GM21367 (cell line): ENCODE measurements around the gene THRA.
A peak's percentile ranks its signal among the peaks of the same experiment; 100 is the strongest.

ENCODE experiments used
- ATAC-seq: cut with Tn5 transposase; IDR thresholded peaks from one replicate; pipeline ENCODE4 v1.9.1; 2021; ENCODE audit not compliant: unreplicated experiment

Gene THRA

DNA sequence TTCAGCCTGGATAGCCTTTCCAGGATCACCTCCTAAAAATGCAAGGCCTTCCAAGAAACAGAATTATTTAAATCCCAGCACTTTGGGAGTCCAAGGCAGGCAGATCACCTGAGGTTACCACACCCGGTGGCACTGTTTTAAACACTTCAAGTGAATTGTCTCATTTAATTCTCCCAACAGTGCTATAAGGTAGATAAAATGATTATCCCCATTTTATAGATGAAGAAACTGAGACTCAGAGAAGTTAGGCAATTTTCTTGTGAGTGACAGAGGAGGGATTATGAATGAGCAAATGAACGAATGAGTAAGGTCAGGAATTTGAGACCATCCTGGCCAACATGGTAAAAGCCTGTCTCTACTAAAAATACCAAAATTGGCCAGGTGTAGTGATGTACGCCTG lies 16.8 kb downstream of the THRA start:
- no peak for ATAC-seq

DNA sequence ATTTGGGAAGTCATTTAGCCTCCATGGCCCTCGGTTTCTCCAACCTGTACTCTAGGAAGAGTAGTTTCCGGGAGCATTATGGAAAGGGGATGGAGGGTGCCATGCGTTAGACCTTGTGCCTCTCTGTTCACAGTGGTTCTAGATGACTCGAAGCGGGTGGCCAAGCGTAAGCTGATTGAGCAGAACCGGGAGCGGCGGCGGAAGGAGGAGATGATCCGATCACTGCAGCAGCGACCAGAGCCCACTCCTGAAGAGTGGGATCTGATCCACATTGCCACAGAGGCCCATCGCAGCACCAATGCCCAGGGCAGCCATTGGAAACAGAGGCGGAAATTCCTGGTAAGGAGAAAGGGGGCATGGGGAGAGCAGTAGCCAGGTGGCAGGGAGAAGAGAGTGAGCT lies 21.7 kb downstream of the THRA start:
- ATAC-seq, result no peak

DNA sequence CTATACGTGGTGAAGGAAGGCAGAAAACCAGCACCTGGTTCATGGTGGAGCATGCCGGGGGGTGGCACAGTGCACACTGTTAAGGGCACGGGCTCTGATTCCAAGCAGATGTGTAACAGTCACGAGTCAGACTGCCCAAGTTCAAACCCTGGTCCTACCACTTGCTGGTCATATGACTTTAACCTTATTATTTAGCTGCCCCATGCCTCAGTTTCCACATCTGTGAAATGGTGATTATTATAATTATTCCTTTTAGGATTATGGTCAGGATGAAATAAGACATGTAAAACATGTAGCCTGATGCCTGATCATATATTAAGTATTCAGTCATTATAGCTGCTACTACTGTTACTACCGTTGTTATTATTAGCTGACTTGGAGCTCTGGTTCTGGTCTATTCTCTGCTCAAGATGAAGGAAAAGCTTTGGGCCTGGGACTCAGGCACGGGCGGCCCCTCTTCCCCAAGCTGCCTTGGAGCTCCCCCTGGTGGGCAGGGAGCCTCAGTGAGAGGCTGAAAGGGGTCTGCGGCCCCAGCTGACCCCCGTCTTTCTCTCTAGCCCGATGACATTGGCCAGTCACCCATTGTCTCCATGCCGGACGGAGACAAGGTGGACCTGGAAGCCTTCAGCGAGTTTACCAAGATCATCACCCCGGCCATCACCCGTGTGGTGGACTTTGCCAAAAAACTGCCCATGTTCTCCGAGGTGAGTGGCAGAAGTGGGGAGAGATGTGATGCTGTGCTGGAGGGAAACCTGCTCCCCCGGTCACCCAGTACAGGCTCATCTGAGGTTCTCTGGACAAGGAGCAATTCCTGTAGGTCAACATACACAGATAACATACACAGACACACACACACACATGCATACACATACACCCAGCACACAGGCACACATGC lies 23.6 kb downstream of the THRA start:
- no peak for ATAC-seq

DNA sequence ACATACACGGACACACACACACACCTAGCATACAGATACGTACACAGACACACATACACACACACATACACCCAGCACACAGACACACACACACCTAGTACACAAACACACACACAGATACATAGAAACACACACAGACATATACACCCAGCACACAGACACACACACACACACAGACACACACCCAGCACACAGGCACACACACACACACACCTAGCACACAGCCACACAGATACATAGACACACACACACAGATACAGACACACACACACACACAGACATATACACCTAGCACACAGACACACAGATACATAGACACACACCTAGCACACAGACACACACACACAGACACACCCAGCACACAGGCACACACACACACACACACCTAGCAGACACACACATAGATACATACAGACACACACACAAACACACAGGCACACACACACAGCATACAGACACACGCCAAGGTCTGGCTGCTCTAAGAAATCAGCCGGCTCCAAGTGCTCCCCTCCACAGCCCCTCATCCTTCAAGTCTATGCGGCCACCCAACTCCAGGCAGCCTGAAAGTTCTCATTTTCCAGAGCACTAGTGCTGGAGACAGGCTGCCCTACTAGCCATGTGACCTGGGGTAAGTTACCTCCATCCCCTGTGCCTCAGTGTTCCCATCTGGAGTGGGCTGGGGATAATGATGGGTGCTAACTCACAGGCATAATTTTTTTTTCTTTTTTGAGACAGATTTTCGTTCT lies 24.5 kb downstream of the THRA start:
- ATAC-seq, result no peak

DNA sequence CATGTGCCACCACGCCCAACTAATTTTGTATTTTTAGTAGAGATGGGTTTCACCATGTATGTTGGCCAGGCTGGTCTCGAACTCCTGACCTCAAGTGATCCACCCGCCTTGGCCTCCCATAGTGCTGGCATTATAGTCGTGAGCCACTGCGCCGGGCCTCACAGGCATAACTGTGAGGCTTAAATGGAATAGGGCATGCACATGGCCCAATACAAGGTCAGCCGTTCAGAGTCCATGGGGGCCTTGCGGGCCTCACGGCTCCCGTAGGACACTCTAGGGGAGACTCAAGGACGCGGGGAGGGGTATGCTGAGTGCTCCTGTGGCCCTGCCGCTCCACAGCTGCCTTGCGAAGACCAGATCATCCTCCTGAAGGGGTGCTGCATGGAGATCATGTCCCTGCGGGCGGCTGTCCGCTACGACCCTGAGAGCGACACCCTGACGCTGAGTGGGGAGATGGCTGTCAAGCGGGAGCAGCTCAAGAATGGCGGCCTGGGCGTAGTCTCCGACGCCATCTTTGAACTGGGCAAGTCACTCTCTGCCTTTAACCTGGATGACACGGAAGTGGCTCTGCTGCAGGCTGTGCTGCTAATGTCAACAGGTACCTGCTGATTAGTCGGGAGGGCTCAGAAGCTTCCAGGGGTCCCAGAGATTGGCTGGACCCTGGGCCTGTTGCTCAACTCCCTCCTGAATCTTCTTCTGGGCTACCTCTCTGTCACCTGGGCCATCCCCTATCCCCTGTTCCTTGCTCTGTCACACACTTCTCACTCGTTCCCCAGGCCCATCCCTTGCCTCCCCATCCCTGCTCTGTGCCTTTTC lies 25.3 kb downstream of the THRA start:
- no peak for ATAC-seq

DNA sequence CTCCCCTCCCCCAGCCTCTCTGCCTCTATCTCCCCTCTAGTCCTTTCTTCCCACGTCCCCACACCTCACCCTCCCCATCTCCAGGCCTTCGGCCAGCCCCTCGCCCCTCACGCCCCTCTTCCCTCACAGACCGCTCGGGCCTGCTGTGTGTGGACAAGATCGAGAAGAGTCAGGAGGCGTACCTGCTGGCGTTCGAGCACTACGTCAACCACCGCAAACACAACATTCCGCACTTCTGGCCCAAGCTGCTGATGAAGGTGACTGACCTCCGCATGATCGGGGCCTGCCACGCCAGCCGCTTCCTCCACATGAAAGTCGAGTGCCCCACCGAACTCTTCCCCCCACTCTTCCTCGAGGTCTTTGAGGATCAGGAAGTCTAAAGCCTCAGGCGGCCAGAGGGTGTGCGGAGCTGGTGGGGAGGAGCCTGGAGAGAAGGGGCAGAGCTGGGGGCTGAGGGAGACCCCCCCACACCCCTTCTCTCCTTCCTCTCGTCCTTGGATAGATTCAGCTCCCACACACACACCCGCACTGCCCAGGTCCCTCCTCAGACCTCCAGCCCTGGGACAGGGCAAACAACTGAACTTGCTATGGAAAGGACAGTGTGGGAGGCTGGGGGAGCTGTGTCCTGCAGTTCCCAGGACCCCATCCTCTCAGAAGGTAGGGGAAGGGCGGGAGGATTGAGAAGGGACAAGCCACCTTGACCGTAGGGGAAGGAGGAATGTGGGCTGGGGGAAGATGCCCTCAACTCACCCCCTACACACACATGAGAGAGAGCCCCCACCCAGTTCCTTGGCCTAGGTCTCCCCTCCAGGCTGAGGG lies 26.5 kb downstream of the THRA start:
- ATAC-seq, result no peak

DNA sequence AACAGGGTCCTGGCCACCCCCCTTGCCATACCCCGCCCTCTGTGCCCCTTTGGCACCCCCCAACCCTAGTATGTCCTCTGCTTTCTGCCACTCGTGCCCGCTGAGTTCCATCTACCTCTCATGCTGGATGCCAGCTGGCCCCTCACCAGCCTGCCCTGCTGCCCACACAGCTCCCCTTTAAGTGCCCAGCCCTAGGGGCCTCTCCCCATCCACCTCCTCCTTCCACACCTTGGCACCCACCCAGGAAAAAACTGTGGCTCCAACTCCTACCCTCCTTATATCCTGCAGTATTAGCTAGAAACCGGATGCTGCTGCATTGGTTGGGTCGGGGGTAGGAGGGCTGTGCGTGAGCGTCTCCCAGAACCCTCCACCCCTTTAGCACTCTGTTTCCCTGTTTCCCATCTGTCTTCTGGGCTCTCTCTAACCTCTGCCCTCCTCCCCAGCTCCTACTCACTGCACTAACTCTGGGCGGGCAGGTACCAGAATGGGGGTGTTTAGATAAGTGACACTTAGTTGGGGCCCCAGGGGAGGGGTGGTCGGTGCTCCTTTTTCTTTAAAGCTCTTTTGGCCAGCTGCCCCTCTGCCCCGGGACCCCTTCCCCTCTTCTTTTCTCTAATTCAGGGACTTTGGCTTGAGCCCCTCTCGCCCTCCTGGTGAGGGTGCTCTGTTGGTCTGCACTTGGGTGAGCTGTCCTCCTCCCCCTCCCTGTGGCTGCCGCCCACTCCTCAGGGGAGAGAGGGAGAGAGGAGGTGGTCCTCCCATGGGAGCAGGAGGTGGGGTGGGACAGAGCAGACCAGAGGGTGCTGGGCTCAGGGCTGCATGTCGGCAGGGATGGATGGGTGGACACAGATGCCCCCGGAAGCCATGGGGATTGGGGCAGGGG lies 27.7 kb downstream of the THRA start:
- ATAC-seq, result no peak

DNA sequence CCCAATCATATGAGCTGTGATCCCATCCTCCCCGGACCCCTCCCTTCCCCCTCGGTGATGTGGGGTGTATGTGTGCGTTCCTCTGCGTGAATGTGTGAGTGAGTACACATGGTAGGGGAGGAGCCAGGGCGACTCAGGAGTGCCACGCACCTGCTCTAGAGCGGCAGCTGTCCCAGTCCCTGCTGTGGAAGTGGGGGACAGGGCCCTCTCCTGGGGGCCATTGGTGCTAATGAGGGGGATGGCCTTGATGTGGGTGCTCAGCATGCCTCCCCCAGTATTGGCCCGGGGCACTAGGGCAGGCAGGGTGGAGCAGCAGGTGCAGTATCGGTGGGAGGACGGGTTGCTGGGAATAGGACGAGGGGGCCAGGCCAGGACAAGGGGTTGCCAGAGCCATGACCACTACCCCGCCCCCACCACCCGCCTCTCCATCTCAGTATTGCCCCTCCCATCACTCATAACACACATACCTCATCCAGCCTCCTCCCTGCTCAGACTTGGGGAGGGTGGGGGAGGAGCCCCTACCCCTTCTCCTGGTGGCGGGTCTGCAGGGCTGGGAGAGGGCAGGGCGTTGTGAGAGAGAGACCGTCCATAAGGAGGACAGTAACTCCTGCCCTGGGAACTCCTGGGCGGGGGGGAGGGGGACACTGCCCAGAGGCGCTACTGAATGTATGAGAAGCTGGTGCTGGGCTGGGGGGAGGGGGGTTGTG lies 29.1 kb downstream of the THRA start:
- ATAC-seq, result no peak

DNA sequence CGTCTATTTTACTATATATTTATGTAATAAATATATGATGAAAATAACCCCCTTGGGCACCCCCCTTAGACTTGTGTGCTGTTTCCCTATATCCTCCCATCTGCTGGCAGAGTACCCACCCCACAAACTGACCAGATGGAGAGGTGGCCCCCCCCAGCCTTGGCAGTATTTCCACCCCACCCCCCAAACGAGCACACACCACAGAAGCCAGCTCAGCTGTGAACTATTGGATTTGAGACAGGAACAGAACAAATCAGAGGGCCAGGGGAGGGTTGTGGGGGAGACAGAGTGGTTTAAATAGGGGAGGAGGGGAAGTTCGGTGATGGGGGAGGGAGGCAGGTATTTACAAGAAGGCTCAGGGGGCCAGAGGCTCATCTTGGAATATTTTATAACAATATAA lies 29.8 kb downstream of the THRA start:
- ATAC-seq, result no peak

DNA sequence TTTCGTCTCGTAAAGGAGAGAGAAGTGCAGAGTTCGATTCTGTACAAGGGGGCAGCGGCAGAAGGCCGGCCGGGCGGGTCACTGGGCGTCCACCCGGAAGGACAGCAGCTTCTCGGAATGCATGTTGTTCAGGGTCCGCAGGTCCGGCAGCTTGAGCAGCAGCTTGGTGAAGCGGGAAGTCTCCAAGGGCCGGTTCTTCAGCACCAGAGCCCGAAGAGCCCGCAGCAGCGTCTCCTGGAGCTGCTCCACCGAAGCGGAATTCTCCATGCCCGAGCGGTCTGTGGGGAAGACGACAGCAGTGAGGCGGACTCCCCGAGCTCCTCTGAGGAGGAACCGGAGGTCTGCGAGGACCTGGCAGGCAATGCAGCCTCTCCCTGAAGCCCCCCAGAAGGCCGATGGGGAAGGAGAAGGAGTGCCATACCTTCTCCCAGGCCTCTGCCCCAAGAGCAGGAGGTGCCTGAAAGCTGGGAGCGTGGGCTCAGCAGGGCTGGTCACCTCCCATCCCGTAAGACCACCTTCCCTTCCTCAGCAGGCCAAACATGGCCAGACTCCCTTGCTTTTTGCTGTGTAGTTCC lies 30.3 kb downstream of the THRA start:
- ATAC-seq, result no peak

DNA sequence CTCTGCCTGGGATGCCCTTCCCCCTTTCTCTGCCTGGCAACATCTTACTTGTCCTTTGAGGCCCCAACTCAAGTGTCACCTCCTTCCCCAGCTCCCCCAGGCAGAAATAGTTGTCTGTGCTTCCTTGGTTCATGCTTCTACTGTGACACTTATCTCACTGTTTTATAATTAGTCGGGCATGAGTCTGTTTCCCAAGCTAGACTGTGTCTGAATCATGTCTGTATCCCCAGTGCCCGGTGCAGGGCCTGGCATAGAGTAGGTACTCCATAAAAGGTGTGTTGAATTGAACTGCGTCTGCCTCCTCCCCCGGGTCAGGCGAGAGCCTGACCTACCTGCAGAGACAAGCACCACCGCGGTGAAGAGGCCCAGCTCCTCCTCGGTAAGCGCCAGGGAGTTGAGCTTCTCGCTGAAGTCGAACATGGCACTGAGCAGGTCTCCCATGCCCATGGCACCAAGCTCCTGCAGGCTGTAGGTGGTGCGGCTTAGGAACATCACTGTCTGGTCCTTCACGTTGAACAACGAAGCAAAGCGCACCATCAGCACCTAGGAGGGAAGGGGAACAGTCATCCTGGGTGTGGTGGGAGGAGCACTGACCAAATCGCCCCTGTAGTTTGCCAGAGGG lies 30.9 kb downstream of the THRA start:
- ATAC-seq, result no peak

DNA sequence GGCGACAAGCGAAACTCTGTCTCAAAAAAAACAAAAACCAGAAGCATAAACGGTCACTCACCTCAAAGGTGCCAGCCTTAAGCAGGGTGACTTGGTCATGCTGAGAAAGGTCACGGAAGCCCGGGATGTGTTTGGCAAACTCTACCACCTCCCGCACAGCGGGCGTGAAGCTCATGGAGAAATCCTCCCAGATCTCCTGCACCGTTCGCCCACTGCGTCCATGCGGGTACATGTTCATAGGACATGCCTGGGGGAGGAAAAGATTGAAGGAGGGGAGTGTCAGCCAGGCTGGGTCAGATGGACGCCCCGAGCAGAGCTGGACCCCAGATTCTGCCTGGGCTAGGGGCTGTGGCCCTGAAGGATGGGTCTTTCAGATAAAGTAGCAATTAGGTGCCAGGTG lies 32.1 kb downstream of the THRA start:
- no peak for ATAC-seq

DNA sequence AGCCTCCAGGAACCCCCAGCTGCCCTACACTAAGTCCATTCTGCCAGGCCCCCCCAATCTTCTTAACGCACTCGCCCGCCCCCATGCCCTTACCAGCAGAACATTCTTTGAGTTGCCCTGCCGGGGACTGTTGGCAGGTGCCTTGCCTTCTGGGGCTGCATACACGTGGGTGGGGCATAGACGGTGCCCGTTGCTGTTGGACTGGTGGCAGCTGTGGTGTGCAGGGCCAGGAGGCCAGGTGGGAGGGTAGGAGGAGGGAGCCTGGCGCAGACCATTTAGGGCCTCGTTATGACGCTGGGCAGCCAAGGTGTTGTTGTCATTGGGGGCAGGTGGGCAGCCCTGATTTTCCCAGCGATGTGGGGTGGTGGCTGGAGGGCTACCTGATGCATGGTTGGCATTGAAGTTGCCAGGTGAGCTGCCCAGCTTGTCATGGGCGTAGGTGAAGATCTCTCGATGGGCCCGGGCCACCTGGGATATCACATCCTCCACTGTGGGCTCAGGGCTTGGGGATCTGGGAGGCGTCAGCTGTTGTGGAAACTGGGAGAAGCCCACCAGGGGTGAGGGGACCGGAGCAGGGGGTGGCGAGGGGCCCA lies 32.7 kb downstream of the THRA start:
- no peak for ATAC-seq

DNA sequence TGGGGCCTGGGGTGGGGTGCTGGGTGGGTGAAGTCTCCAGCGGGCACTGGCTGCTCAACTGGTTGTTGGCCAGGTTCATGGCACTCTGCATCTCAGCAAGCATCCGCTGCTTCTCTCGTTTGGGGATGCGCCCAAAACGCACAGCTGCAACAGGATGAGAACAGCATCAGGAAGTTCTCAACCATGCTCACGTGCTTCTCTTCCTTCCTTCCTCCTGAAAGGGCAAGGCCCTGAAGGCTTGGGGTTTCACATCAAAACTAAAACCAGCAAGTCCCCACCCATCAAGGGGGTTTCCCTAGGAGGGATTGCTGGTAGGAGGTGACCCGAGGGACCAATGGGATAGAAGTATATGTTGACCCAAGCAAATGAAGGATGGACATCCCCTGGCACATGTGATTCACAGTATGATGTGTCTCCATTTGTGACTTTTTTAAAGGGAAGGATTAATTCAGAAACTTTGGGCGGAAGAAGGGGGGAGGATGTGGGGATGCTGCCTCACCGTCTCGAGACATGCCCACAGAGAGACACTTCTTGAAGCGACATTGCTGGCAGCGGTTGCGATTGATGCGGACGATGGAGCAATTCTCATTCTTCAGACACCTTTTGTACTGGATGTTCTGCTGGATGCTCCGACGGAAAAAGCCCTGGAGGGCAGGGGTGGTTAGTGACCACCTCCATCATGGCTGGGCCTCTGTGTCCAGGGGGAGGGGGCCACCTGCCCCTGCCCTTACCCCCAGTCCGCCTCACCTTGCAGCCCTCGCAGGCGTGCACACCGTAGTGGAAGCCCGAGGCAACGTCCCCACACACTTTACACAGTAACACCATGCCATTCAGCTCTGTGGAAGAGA lies 33.4 kb downstream of the THRA start:
- ATAC-seq, result peak; percentile 28

DNA sequence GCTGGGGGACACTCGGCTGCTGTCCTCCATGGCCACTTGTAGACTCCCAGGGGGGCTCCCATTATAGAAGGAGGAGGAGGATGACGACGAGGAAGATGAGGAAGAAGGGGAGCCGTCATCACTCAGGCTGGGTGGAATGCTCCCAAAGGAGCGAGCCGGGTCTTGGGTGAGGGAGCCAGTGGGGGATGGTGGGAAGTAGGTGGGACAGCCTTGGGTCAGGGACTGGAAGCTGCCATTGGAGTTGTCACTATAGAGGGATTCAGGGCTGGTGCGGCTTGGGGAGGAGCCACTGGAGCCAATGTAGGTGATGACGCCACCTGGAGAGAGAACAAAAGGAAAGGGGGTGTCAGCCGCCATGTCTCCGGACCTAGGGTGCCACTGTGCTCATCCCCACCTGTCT lies 34.3 kb downstream of the THRA start:
- ATAC-seq, result no peak

DNA sequence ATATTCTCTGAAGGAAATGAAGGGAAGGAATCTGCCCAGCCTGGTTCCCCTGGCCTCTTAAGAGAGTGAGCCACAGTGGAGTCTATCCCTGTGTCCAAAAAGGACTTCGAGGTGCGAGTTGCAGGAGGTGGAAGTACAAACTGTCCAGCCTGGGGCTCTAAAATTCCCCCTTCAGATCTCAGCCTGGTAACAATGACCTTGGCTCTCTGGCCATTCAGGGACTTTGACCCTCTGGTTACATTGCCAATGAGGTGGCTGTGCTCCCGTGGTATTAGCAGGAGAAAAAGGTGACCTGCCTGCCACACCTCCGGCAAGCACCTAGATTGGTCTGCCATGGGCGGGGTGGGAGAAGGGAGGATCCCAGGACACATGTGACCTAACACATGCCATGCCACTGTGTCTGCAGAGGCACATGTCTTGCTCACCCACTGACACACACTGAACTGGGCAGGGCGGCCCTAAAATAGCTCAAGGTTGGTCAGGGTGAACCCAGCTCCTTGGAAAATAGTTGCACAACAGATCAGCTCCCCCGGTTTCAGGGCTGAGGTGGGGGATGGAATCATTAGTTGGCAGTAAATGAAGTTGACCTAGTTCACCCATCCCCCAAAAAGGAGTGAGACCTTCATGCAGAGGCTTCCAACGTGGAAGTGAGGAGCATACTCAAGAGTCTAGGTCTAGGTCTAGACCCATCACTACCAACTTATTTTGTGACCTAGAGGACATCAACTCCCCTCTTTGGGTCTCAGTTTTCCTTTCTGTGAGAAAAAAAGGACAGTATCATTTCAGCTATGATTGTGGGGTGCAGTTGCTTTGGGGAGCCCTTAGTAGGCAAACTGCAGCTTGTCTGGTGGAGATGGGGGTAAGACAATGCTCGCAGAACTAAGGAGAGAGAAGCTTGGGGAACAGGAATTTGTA lies 35.4 kb downstream of the THRA start:
- no peak for ATAC-seq
